HG03521 (cell line): Measurements from ENCODE around the gene NCAPH2.

Experiments
- ATAC-seq: cut with Tn5 transposase; IDR thresholded peaks from one replicate; pipeline ENCODE4 v1.9.1; 2021; ENCODE audit warnings: mild to moderate bottlenecking, moderate library complexity; ENCODE audit not compliant: unreplicated experiment

Gene NCAPH2

DNA sequence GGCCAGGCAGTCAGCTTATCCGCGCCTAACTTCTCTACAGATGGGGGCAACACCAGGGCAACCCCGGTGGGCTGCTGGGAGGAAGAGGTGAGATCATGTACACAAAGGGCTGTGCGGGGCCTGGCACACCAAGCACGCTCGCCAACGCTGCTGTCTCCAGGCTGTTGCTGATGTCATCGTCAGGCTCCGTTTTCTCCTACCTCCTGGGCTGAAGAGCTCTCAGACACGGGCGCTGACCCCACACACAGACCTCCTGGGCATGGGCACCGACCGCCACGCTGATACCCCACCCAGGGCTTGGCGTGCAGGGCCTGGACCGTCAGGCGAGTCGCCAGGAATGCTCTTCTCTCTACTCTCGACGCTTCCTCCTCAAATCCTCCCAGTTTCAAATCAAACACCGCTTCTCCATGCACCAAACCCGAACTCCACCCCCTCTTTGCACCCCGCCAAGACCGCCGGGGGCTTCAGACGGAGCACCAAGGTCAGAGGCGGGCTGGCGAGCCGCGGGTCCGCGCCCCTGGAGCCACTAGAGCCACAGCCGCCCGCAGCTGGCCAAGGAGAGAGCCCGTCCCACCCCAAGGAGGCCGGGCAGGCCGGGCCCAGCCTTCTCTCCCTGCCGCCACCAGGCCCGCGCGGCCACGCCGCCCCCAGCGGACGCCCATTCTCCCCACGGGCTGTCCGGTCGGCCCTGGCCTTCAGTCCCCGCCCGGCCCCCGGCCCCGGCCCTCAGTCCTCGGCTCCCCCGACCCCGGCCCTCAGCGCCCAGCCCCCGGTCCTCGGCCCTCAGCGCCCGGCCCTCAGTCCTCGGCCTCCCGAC, 34.0 kb upstream of the NCAPH2 start:
- no peak for ATAC-seq

DNA sequence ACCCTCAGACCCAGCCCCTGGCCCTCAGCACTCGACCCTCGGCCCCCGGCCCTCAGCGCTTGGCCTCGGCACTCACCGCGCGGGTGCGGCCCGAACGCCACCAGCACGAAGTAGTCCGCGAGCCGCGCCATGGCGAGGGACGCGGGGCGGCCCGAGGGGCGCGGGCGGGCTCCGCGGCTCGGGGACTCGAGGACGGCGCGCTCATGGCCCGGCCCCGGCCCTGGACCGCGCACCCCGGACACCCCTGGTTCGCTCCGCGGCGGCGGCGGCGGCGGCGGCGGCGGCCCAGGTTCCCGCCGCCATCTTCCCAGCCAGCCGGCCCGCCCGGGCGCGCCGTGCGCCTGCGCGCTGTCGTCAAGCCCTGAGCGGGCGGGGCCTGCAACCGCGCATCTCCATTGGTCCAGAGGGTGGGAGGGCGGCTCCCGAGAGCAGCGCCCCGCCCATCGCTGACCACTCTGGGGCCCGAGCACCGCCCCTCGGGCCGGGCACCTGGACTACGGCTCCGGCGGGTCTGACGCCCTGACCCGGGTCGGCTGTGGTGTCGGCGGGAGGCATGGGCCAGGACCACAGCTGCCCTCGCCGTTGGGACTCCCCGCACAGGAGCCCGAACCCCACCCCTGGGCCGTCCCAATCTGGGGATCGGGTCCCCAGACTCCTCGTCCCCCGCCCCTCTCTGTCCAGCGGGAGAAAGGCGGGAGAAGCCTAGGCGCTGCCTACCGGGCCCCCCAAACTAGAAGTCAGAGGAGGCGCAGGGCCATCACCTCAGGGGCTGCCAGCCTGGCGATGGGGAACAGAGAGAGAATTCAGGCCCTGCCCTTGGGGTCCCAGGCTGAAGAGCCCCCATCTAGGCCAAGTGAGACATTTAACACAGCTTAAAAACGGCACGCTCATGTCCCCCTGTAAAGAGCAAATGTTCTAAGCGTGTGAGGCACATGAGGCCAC, 33.0 kb upstream of the NCAPH2 start, which contains the start of gene SBF1:
Gene SBF1 (minus strand): TSS at position 326 of the 942 bp plus-strand sequence. CDS start 195 bp downstream, at position 131.
- ATAC-seq: peak; percentile 72

DNA sequence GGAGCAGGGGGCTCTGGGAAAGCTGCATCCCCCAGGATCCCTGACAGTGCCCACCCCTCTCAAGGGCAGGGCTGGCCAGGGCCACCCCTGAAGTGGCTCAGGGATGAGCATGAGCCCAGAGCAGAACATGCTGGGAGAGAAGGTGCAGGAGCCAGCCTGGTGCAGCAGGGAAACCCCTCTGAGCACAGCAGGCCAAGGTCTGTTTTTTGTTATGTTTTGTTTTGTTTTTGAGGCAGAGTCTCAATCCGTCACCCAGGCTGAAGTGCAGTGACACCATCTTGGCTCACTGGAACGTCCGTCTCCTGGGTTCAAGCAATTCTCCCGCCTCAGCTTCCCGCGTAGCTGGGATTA, 32.4 kb upstream of the NCAPH2 start:
- ATAC-seq: no peak

DNA sequence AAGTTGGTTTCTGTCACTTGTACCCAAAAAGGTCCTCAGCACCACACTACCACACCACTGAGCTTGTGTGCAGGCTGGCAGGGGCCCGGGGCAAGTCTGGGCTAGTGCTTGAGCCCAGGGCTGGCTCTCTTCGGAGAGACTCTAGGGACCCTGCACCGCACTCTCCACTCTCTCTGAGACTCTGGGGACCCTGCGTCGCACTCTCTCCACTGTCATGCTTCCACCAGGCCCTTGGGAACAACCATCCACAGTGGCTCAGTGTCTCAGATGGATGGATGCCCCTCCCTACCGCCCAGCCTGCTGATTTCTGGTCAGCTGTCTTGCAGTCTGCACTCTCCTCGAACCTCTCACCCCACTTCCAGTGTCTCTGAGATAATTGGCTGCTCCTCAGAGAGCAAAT, 31.2 kb upstream of the NCAPH2 start:
- ATAC-seq: no peak

DNA sequence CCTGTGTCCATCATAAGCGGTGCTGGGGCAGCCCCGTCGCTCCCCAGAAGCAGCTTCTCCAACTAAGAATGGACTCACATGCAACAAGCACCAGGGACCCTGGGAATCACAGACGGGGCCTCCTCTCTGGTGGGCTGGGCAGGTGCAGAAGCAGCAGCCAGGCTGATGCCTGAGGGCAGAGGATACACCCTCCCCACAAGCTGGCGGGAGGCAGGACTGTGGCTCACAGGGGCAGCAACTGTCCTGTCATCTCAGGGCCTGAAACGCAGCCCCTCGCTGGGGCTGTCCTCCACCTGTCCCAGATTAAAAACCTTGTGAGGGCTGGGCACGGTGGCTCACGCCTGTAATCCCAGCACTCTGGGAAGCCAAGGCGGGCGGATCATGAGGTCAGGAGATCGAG, 30.1 kb upstream of the NCAPH2 start:
- ATAC-seq: no peak

DNA sequence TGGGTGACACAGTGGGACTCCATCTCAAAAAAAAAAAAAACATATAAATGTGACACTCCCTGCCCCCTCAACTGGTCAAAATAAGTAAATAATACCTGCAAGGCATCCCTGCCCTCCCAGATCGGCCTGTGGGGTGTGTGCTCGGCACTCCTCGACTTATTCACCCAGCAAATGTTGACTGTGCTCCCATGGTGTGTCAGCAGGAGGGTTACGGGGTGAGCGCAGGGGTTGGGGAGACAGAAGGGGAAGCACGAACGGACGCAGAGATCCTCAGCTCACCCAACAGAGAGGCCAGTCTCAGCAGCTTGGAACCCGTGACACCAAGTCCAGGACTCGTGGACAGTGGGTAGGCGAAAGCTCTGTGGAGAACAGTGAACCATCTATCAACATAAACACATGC, 28.3 kb upstream of the NCAPH2 start:
- ATAC-seq: no peak

DNA sequence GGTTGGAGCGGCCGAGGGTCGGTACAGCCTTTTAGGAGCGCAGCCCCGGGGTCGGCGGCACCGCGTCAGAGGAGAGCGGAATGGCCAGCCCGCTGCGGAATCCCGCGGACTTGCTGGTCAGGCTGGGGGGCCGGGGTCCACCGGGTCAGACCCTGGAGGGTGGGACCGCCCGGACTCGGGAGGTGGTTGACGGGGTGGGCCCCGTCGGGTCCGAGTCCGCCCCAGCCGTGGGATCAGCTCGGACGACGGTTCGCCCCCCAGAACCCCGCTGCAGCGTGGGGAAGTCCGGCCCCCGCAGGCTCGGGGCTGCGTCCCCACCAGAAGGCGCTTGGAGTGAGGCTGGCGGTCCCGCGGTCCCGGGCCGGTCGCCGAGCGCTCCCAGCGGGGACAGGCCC, 27.0 kb upstream of the NCAPH2 start:
- no peak for ATAC-seq

DNA sequence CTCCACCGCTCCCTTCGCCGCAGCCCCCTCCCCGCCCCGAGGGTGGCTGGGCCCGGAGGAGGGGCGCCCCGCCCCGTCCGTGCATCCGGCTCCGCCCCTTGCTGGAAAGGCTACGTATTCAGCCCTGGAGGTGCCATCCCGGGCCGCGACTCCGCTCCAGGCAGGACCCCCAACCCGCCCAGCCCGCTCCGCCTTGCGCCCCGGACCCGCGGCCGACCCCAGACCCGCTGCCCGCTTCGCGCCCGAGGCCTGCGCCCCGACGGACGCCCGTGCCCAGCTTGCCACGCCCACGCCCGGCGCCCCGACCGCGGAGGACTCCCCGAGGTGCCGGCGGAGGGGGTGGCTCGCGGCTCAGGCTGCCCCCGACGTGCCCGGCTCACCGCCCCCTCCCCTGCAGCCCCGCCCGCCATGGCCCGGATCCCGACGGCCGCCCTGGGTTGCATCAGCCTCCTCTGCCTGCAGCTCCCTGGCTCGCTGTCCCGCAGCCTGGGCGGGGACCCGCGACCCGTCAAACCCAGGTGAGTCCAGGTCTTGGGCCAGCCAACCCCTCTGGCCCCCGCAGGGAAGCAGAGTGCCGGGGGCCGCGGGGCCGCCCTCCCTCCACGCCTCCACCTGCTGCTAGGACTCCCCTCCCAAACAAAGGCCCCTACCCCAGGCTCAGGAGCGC, 26.5 kb upstream of the NCAPH2 start, which contains the start of gene ADM2:
Gene ADM2 (plus strand): TSS at position 104 of the 667 bp plus-strand sequence. CDS start 305 bp downstream, at position 409.
- ATAC-seq: no peak

DNA sequence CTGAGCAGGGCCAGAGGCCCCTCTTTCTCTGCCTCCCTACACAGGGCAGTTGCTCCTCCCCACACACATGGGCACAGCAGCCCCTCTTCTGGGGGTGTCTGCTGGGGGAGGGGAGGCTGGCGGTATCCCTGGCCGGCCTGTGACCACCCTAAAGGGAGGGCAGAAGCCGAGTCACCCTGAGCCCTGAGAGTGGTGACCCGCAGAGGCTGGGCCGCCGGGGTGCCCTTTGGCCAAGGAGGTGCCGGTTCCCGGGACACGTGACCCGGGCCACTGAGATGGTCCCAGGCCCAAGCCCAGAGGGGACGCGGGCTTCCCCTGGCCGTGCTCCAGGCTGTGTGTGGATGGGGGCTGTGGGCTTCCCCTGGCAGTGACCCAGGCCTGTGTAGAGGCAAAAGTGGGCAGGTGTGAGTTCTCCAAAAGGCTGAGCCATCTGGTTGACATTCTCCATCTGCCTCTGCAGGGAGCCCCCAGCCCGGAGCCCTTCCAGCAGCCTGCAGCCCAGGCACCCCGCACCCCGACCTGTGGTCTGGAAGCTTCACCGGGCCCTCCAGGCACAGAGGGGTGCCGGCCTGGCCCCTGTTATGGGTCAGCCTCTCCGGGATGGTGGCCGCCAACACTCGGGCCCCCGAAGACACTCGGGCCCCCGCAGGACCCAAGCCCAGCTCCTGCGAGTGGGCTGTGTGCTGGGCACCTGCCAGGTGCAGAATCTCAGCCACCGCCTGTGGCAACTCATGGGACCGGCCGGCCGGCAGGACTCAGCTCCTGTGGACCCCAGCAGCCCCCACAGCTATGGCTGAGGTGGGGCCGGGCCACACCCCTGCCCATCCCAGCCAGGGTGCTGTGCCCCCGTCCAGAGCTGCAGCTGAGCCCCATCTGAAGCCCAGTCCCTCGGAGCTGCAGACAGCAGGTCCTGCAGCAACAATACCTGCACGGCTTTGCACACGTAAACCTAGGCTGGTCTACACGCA, 25.6 kb upstream of the NCAPH2 start:
- ATAC-seq: no peak

DNA sequence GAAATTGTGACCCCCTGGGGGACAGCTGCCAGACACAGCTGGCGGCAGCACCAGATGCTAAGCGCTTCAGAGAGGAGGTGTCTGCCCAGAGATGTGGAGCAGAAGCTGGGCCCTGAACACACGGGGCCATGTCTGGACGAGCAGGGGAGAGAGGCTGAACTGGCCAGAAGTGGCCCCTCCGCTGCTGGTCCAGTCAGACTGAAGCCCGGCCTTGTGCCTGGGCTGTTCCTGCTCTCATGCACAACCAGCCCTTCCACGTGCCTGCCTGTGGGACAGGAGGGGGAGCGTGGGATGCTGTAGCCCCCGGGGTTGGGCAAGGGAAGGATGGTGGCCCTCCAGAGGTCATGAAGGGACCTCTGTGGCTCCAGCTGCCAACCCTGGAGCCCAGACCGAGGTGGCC, 24.9 kb upstream of the NCAPH2 start:
- no peak for ATAC-seq

DNA sequence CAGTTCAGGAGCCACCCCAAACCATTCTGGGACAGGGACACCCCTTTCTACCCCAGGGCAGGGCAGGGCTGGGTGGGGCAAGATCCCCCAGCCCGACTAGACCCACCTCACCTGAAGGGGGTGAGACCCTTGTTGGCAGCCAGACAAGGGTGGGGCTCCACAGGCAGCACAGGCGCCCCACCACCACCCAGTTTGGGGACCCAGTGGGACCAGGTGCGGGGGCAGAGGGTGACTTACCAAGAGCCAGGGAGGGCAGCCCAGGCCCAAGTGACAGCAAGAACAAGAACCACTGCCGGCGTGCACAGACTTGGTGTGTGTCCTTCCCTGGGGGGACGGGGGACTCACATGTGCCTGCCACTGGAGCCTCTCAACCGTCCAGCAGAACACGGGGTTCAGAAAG, 24.5 kb upstream of the NCAPH2 start:
- no peak for ATAC-seq

DNA sequence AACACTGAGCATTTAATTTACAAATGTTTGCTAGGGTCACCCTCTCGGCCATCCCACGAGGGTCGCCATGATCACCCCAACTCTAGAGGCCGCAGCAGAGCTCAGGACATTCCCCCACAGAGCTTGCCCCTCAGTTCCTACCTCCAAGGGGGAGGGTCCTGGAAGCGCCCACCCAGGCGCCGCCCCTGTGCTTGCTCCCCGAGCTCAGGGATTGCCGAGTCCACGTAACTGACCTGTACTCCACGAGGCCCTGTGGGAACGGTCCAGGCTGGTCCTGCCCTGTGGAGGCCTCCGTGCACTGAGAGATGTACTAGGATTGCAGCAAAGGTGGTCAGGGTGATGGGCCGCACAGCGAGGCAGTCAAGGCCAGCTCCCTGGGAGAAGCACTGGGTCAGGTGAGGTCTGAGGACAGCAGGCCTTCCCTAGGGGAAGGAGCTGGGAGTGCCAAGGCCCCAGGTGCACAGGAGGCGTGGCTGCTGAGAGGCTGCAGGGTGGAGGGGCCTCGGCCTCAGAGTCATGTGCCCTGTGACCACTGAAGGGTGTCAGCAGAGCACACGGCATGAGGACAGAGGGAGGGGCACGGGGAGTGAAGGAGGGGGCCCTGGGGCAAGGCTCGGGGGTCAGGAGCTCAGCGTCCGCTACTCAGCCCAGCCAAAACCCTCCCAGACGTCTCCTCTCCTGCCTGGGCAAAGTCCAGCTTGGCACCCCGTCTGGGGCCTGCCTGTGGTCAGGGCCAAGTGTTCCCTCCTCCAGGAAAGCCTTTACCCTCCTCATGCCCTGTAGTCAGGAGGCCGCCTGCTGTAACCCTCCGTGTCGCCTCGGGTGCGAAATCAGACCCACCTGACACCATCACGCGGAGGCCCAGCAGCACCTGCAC, 23.8 kb upstream of the NCAPH2 start:
- no peak for ATAC-seq

DNA sequence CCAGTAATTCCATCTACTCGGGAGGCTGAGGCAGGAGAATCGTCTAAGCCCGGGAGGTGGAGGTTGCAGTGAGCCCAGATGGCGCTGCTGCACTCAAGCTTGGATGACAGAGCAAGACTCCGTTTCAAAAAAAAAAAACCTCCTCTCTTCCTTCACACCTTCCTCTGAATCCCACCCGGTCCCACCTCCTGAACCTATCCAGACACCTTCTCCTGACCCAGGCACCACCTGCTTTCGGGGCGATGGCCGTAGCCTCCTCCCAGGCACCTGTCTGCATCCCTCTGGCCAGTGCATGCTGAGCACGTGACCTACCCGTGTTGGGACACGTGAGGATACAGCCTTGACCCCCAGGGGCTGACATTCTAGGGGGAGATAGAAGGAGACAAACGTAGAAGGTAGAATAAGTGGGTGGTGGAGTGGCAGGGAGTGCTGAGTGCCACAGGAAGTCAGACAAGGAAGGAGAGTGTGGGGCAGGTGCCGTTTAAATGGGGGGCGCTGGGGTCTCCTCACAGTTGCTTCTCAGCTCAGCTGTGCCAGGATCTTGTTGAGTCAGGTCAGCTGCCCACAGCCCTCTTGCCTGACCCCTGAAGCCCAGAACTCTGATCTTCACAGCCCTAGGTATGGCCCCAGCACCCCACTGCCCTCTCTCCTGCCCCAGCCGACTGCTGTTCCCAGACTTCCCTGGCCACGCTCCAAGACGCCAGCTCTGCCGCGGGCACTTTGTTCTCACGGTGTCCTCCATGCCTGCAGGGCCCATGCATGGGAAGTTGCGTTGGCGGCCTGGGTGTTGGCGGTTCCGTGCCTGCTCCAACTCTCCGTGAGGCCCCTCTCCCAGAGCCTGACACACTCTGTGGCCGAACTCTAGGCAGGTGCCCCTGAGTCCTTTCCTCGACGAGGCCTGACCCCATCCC, 22.5 kb upstream of the NCAPH2 start:
- ATAC-seq: no peak

DNA sequence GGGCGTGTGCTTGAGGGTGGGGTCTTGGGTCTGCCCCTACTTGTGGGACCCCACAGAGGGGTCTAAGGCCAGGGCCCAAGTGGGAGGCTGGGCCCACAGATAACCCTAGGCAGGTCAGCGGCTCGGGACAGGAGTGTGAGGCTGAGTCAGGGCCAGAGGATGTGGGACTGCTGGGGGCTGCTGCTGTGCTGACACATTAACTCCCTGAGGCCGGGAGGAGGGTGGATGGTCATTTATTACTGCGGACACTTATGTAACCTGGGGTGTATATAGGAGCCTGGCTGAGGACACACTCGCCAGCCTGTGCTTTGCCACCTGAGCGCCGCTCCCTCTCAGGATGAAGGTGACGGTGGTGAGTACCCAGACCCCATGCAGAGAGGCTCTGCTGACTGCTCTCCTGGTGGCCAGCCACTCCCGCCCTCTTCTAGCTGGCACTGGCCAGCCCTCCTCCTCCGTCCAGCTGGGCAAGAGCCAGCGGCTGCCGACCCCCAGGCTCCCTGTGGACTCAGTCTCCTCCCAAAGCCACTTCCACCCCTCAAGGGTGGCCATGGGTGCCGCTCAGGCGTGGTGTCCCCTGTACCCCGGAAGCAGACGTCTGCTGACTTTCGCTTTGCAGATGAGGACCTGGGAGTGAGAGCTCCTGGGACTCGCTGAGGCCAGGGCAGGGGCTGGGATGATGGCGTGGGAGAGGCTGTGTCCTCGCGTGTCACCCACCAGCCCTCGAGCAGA, 21.3 kb upstream of the NCAPH2 start, which contains the start of gene MIOX:
Gene MIOX (plus strand): TSS at position 299 of the 729 bp plus-strand sequence. CDS start 39 bp downstream, at position 338.
- no peak for ATAC-seq

DNA sequence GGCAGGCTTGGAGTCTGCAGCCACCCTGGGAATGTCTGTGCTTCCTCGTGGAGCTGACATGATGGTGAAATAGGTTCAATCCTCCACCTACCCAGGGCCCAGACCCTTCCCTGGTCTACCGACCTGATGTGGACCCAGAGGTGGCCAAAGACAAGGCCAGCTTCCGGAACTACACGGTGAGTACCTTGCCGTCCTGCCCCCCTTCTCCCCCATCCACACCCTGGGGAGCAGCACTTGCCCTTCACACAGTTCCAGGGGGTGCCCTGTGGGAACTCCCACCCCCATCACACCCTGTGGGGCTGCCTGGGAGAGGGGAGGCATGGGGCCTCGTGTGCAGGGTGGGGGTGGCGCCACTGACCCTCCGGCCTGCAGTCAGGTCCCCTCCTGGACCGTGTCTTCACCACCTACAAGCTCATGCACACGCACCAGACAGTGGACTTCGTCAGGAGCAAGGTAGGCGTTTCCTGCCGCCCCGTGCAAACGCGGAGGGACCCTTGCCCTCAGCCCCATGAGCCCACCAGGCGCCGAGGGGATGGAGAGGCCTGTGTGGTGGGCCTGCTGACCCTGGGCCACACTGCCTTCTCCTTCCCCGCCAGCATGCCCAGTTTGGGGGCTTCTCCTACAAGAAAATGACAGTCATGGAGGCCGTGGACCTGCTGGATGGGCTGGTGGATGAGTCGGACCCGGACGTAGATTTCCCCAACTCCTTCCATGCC, 20.6 kb upstream of the NCAPH2 start:
- no peak for ATAC-seq

DNA sequence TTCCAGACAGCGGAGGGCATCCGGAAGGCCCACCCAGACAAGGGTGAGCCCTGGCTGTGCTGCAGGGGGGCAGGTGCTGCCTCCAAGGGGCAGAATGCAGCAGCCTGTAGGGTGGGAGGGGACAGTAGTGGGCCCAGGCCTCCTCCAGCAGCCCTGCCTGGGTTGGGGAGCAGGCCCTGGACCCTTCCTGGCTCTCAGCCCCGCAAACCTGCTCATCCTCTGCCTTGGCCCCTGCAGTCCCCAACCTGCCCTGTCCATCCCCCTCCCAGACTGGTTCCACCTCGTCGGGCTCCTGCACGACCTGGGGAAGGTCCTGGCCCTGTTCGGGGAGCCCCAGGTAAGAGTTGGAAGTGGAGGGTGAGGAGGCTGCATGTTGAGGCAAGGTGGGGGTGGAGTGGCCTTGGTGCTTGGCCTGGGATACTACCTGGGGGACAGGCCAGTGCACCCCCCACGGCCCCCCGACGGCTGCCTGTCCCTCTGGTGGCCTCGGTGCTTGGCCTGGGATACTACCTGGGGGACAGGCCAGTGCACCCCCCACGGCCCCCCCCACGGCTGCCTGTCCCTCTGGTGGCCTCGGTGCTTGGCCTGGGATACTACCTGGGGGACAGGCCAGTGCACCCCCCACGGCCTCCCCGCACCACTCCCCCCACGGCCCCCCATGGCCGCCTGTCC, 19.9 kb upstream of the NCAPH2 start:
- no peak for ATAC-seq
